ENCODE data around the gene UQCC5.

The UQCC5 gene

DNA sequence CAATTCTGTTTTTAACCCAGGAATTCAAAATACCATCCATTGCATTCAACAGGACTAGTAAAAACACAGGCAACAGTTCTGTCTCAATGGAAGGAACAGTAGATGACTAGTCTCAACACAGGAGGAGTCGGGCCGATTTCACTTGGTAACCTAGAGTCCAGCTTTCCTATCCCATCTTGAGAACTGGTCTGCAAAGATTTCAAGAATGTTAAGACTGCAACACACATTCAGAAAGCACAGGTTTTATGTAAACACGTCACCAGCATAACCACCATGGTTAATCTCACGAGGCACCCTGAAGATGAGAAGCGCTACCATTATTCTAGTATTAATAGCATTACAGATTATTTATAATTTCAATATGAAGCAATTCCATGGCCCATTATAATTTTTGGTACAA is 22.0 kb downstream of the UQCC5 start:
- in situ Hi-C loops (cut with HindIII; ENCODE audit: low sequenced_read_pairs): no loop called here

DNA sequence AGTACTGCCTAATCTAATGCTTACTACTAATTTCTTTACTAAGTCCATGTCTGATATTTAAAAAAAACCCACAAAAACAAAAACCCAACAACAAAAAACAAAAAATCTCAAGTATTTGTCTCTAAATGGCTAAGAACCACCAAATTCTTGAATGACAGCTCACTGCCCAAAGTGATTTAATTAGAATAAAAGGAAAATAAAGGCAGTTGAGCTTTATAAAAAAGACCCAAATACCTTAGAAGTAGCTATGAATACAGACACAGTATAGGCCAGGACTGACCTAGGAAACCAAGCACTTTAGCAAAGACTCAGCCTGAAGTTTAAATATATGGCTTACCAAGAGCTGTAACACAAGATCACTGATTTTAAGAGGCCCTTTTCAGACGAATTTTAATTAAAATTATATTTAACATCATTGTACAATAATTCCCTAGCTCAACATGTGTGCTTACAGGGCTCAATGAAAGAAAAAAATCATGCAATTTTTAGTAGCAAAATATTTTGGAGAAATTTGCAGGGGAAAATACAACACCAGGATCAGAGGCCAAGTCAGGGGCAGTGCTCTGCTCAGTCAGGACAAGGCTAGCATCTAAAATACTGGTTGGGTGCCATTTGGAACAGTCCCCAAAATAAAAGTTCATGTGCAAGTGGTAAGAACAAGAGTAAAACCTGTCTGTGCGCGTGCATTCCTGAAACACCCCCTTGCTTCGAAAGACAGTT is 24.8 kb downstream of the UQCC5 start:
- in situ Hi-C loops (cut with HindIII; ENCODE audit: low sequenced_read_pairs): no loop called here

DNA sequence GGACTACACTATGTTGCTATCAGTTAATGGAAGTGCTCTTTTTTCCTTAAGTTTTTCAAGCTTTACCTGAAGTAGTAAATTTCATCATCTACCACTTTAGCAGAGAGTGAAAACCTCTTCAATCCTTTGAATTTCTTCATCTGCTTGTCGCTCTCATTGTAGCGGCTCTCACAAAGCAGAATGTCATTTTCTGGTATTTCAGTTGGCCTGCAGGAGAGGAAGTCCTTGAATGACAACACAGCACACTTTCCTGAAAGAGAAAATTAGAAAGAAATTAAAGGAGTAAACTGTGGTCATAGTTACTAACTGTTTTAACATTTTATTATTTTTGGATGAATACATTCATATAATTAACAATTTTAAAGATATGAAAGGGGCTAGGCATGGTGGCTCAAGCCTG is 27.6 kb downstream of the UQCC5 start:
- in situ Hi-C loops (cut with HindIII; ENCODE audit: low sequenced_read_pairs): no loop called here

DNA sequence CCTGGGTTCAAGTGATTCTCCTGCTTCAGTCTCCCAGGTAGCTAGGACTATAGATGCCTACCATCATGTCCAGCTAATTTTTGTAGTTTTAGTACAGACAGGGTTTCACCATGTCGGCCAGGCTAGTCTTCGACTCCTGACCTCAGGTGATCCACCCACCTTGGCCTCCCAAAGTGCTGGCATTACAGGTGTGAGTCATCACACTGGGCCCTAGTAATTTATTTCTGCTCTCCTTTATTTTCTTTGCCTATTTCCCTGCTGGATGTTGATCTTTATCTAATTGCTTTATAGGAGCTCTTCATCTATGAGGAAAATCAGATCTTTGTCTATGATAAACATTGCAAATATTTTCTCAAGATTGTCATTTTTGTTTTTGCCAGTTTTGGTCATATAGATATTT is 31.7 kb downstream of the UQCC5 start:
- in situ Hi-C loops (cut with HindIII; ENCODE audit: low sequenced_read_pairs): no loop called here

DNA sequence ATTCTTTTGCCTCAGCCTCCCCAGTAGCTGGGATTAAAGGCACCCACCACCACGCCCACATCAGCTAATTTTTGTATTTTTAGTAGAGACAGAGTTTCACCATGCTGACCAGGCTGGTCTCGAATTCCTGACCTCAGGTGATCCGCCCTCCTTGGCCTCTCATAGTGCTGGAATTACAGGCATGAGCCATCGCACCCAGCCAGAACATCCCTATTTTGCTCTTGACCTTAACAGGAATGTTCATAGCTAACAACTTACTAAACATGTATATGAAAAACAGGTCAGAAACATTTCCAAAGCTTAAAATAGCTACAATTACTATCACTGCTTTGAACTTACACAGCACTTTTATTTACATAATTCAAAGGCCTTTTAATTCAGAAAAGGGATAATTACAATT is 33.7 kb downstream of the UQCC5 start:
- in situ Hi-C loops (cut with HindIII; ENCODE audit: low sequenced_read_pairs): no loop called here

DNA sequence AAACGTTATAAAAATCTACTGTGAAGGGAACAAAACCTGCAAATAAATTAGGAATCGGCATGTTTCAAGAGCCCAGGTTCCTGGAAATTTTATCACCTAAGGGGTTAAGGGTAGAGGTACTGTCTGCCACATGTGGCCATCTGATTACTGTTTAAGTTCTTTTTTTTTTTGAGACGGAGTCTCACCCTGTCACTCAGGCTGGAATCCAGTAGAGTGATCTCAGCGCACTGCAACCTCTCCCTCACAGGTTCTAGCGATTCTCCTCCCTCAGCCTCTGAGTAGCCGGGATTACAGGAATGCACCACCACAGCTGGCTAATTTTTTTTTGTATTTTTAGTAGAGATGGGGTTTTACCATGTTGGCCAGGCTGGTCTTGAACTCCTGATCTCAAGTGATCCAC is 35.8 kb downstream of the UQCC5 start:
- in situ Hi-C loops (cut with HindIII; ENCODE audit: low sequenced_read_pairs): no loop called here

DNA sequence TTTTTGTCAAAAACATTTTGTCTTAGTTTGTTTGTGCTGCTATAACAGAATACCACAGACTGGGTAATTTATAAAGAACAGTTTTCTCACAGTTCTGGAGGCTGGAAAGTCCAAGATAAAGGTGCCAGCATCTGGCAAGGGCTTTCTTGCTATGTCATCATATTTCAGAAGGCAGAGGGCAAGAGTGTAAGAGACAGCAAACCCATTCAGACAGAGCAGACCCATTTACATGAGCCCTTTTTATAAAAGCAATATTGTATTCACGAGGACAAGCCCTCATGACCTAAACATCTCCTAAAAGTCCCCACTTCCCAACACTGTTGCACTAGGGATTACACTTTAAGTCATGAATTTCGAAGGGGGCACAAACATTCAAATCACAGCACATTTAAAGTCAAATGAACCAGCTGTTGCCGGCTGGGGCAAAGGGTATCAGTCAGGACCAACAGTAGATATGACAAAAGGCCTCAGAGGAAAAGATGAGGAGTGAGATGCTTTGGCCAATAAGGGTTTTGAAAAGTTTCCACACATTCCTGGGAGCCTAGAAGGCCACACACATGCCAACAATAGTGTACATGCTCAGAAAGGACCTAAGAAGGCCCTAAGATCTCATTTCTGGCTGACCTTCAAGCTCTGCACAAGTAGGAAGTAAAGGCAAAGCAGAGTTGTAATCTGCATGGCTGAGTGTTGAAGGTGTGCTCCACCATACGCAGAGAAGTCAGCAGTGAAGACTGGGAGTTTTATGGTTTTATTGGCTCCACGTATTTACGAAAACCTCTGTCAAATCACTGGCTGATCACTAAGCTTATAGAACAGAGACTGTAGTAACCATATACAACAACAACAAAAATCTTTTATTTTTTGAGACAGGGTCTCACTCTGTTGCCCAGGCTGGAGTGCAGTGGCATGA is 37.9 kb downstream of the UQCC5 start:
- in situ Hi-C loops (cut with HindIII; ENCODE audit: low sequenced_read_pairs): no loop called here

Data from DLD1 (cell line).